SK-N-SH (cell line): Measurements from ENCODE around the gene GALNS. TPM values are rescaled to one million over a fixed set of nuclear protein-coding genes. Genes with fewer than 3 reads are reported as not detected.

Experiments used
- CTCF ChIA-PET: fragments of 300-600, 350-600 bp; formaldehyde crosslinking; extraction: SDS; loops from one replicate; lab custom pipeline; 2021; lab: Yijun Ruan, JAX
- POLR2A ChIA-PET: fragments of 350-600 bp; sonication (Branson Sonifier 250); formaldehyde crosslinking; extraction: SDS; loops from one replicate; lab custom pipeline; 2020; ENCODE audit warnings: antibody characterized with exemption, inconsistent platforms; lab: Yijun Ruan, JAX
- DNase-seq: peaks from one replicate; pipeline ENCODE4 v3.0.0; 2012
- H2AFZ ChIP-seq: fragments of 200-600 bp; sonication (generic); 2 replicates; pipeline ENCODE4 v1.8.1; 2016; ENCODE audit warnings: antibody characterized with exemption, mild to moderate bottlenecking, low read depth
- H3F3A ChIP-seq: fragments of 200-600 bp; sonication (generic); replicated peaks from 2 replicates; pipeline ENCODE3; 2016; ENCODE audit warnings: antibody characterized with exemption, mild to moderate bottlenecking; ENCODE audit not compliant: insufficient read depth
- H3K27ac ChIP-seq, 2 experiments: fragments of 200-500 bp in 1 of 2; fragments of 200-600 bp in 1 of 2; sonication (Bioruptor generic) in 1 of 2; sonication (generic), shearing (Covaris generic) in 1 of 2; 2 replicates each; pipeline versions ENCODE4 v1.5.1 to v1.6.1; 2014 to 2016; ENCODE audit warnings: low read depth in 2 of 2, inconsistent platforms in 1 of 2, low read length in 1 of 2, mild to moderate bottlenecking in 1 of 2, mixed read lengths in 1 of 2
- H3K27me3 ChIP-seq: fragments of 200-600 bp; sonication (generic), shearing (Covaris generic); 2 replicates; pipeline ENCODE4 v1.6.1; 2016; ENCODE audit warnings: mixed run types; ENCODE audit not compliant: insufficient read depth
- H3K36me3 ChIP-seq, 2 experiments: fragments of 200-500 bp in 1 of 2; fragments of 200-600 bp in 1 of 2; sonication (Bioruptor generic) in 1 of 2; sonication (generic) in 1 of 2; replicated peaks in 1 of 2; 2 replicates each; pipeline versions ENCODE3 to v1.5.1; 2014 to 2016; ENCODE audit warnings: low read length in 1 of 2, mild to moderate bottlenecking in 1 of 2; ENCODE audit not compliant: insufficient read depth in 2 of 2, control insufficient read depth in 1 of 2
- H3K4me1 ChIP-seq, 2 experiments: fragments of 200-500 bp in 1 of 2; fragments of 200-600 bp in 1 of 2; sonication (Bioruptor generic) in 1 of 2; sonication (generic), shearing (Covaris generic) in 1 of 2; 2 replicates each; pipeline versions ENCODE4 v1.5.1 to v1.6.1; 2014 to 2016; ENCODE audit warnings: low read depth in 1 of 2, low read length in 1 of 2, mixed run types in 1 of 2; ENCODE audit not compliant: insufficient read depth in 2 of 2, control insufficient read depth in 1 of 2
- H3K4me2 ChIP-seq: fragments of 200-600 bp; sonication (generic), shearing (Covaris generic); 2 replicates; pipeline ENCODE4 v1.6.1; 2017; ENCODE audit warnings: mixed run types
- H3K4me3 ChIP-seq, 2 experiments: fragments of 200-500 bp in 1 of 2; fragments of 200-600 bp in 1 of 2; sonication (Bioruptor generic) in 1 of 2; sonication (generic), shearing (Covaris generic) in 1 of 2; 2 replicates each; pipeline versions ENCODE4 v1.5.1 to v1.8.1; 2014 to 2016; ENCODE audit warnings: low read depth in 2 of 2, inconsistent platforms in 1 of 2, low read length in 1 of 2, mild to moderate bottlenecking in 1 of 2, mixed read lengths in 1 of 2, moderate library complexity in 1 of 2
- H3K79me2 ChIP-seq: fragments of 200-600 bp; sonication (generic); 2 replicates; pipeline ENCODE4 v1.8.1; 2017; ENCODE audit warnings: mild to moderate bottlenecking; ENCODE audit not compliant: insufficient read depth
- H3K9ac ChIP-seq: fragments of 200-600 bp; sonication (generic); 2 replicates; pipeline ENCODE4 v1.6.1; 2017; ENCODE audit warnings: mixed run types
- H3K9me2 ChIP-seq: fragments of 200-600 bp; sonication (generic); 2 replicates; pipeline ENCODE4 v1.6.1; 2017; ENCODE audit warnings: mixed run types
- H3K9me3 ChIP-seq: fragments of 200-600 bp; sonication (generic); 2 replicates; pipeline ENCODE4 v1.6.1; 2017; ENCODE audit warnings: mixed run types, mild to moderate bottlenecking, moderate library complexity
- H4K20me1 ChIP-seq: fragments of 200-600 bp; sonication (generic); 2 replicates; pipeline ENCODE4 v1.6.1; 2017; ENCODE audit warnings: mild to moderate bottlenecking, mixed run types; ENCODE audit not compliant: insufficient read depth
- CHD2 ChIP-seq: fragments of 150-350 bp; IDR thresholded peaks from 2 replicates; pipeline ENCODE4 v1.6.1; 2018; ENCODE audit warnings: low read length; ENCODE audit not compliant: partially characterized antibody
- EP300 ChIP-seq, 2 experiments: IDR thresholded peaks; 2 replicates each; pipeline versions ENCODE4 v1.4.0 to v1.6.1; 2012; ENCODE audit warnings: borderline replicate concordance in 1 of 2, low read depth in 1 of 2, low read length in 1 of 2
- GATA2 ChIP-seq: sonication (generic); formaldehyde crosslinking; IDR thresholded peaks from 2 replicates; pipeline ENCODE4 v1.5.0; 2020; ENCODE audit warnings: mild to moderate bottlenecking, missing genetic modification reagents
- MAX ChIP-seq: IDR thresholded peaks from 2 replicates; pipeline ENCODE4 v1.4.0; 2012; ENCODE audit warnings: low read depth
- MEF2A ChIP-seq: IDR thresholded peaks from 2 replicates; pipeline ENCODE4 v1.4.0; 2012; ENCODE audit warnings: low read depth, borderline replicate concordance
- MXI1 ChIP-seq: IDR thresholded peaks from 2 replicates; pipeline ENCODE4 v1.6.1; 2012; ENCODE audit warnings: mild to moderate bottlenecking, low read depth, low read length, improper control_type of control experiment
- POLR2AphosphoS5 ChIP-seq: IDR thresholded peaks from 2 replicates; pipeline ENCODE4 v1.6.1; 2012; ENCODE audit warnings: low read depth, low read length
- RAD21 ChIP-seq: IDR thresholded peaks from 2 replicates; pipeline ENCODE4 v1.6.1; 2012; ENCODE audit warnings: mild to moderate bottlenecking, low read length
- RCOR1 ChIP-seq: fragments of 150-350 bp; IDR thresholded peaks from 2 replicates; pipeline ENCODE4 v1.6.1; 2017; ENCODE audit warnings: antibody characterized with exemption, low read length
- REST ChIP-seq: IDR thresholded peaks from 2 replicates; pipeline ENCODE4 v1.6.1; 2012; ENCODE audit warnings: mild to moderate bottlenecking, low read depth, low read length, moderate library complexity
- RFX5 ChIP-seq: IDR thresholded peaks from 2 replicates; pipeline ENCODE4 v1.6.1; 2012; ENCODE audit warnings: mild to moderate bottlenecking, improper control_type of control experiment, low read length
- RXRA ChIP-seq: IDR thresholded peaks from 2 replicates; pipeline ENCODE4 v1.4.0; 2012; ENCODE audit warnings: low read depth, mild to moderate bottlenecking, borderline replicate concordance
- SIN3A ChIP-seq: IDR thresholded peaks from 2 replicates; pipeline ENCODE4 v1.6.1; 2012; ENCODE audit warnings: low read depth, mild to moderate bottlenecking, low read length, moderate library complexity, borderline replicate concordance
- SMC3 ChIP-seq: IDR thresholded peaks from 2 replicates; pipeline ENCODE4 v1.6.1; 2012; ENCODE audit warnings: low read depth, low read length, improper control_type of control experiment
- TCF12 ChIP-seq: IDR thresholded peaks from 2 replicates; pipeline ENCODE4 v1.4.0; 2012
- YY1 ChIP-seq: IDR thresholded peaks from 2 replicates; pipeline ENCODE4 v1.4.0; 2012; ENCODE audit warnings: low read depth, mild to moderate bottlenecking
- WGBS: methylation state at CpG from one replicate; pipeline ENCODE4 v1.1.6; 2017; ENCODE audit warnings: low lambda C conversion rate; 5-methylcytosine and 5-hydroxymethylcytosine counted together
- polyA plus RNA-seq, 3 experiments: library from polyadenylated mRNA; depleted of rRNA; stranded (reverse); fragments of >200 nt; gene quantifications; 2 replicates each; pipeline ENCODE4 v1.2.3, GENCODE V29; 2012
- TF ChIP-seq, protein P1 (sequence below): IDR thresholded peaks from 2 replicates; pipeline ENCODE4; 2012
- TF ChIP-seq, protein P2 (sequence below): fragments of 150-350 bp; IDR thresholded peaks from 2 replicates; pipeline ENCODE4 v1.6.1; 2016; ENCODE audit warnings: mild to moderate bottlenecking, low read depth, low read length

The GALNS gene
- polyA plus RNA-seq, 1 of the 3 experiments (the other 2 are of a cell fraction) = 16.5 TPM

DNA sequence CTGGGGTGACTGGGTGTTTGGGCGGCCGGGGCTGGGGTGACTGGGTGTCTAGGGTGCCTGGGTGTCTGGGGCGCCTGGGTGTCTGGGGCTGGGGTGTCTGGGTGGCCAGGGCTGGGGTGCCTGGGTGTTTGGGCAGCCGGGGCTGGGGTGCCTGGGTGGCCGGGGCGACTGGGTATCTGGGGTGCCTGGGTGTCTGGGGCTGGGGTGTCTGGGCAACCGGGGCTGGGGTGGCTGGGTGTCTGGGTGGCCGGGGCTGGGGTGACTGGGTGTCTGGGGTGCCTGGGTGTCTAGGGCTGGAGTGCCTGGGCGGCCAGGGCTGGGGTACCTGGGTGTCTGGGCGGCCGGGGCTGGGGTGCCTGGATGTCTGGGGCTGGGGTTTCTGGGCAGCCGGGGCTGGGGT is 31.6 kb downstream of the GALNS start:
- no peaks in the 10 kb centered on the region for H3K9me3 ChIP-seq
- no peaks in the 10 kb centered on the region for H3K9me2 ChIP-seq
- no peak for TF ChIP-seq EP300 (IDR thresholded peaks at IDR 0.05; ENCODE audit: borderline replicate concordance in 1 of 2, low read depth in 1 of 2, low read length in 1 of 2)
- TF ChIP-seq TCF12 = no peak
- no peak for TF ChIP-seq SIN3A
- no peak for TF ChIP-seq MAX
- TF ChIP-seq MEF2A = no peak
- TF ChIP-seq SMC3 = no peak
- no peak for TF ChIP-seq RAD21
- no peak for TF ChIP-seq REST
- TF ChIP-seq YY1 = no peak
- TF ChIP-seq, protein P1, sequence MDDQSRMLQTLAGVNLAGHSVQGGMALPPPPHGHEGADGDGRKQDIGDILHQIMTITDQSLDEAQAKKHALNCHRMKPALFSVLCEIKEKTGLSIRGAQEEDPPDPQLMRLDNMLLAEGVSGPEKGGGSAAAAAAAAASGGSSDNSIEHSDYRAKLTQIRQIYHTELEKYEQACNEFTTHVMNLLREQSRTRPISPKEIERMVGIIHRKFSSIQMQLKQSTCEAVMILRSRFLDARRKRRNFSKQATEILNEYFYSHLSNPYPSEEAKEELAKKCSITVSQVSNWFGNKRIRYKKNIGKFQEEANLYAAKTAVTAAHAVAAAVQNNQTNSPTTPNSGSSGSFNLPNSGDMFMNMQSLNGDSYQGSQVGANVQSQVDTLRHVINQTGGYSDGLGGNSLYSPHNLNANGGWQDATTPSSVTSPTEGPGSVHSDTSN = no peak
- no peak for TF ChIP-seq RFX5
- TF ChIP-seq, protein P2, sequence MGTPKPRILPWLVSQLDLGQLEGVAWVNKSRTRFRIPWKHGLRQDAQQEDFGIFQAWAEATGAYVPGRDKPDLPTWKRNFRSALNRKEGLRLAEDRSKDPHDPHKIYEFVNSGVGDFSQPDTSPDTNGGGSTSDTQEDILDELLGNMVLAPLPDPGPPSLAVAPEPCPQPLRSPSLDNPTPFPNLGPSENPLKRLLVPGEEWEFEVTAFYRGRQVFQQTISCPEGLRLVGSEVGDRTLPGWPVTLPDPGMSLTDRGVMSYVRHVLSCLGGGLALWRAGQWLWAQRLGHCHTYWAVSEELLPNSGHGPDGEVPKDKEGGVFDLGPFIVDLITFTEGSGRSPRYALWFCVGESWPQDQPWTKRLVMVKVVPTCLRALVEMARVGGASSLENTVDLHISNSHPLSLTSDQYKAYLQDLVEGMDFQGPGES = no peak
- TF ChIP-seq GATA2 (CRISPR knock-in tag) = no peak
- TF ChIP-seq RCOR1 = no peak
- TF ChIP-seq CHD2 = no peak
- no peak for TF ChIP-seq POLR2AphosphoS5
- TF ChIP-seq MXI1 = no peak
- TF ChIP-seq RXRA = no peak
- TF ChIP-seq, all 33 proteins: peak for 0
- Histone ChIP-seq H3K27ac (no peak overlapping the region), H3K4me3 (no peak overlapping the region), H2AFZ (no peak overlapping the region), H4K20me1 (no peaks in the 10 kb centered on the region), H3K79me2 (no peaks in the 10 kb centered on the region), H3K4me1 (no peaks in the 10 kb centered on the region), H3K9ac (no peak overlapping the region), H3K27me3 (no peaks in the 10 kb centered on the region), H3K4me2 (no peak overlapping the region), H3K36me3 (peaks cover 0 to 19% of the 10 kb centered on the region in 2 experiments), H3F3A (no peaks in the 10 kb centered on the region)
- DNase-seq = no peak
- CTCF ChIA-PET = interaction anchor here (1.2 kb wide), 2 partner anchors 9 to 342 kb away, joined by 3 read pairs; no protein-coding TSS in a partner anchor
- POLR2A ChIA-PET = no interaction called here
- WGBS = no CpG with 5 or more reads among the region's 12 CpGs
